Left kidney (tissue), 8 donors: ENCODE data around the gene MAEL. TPM values are rescaled to one million over a fixed set of nuclear protein-coding genes. Genes with fewer than 3 reads are reported as not detected.

Source experiments
- DNase-seq: peaks from one replicate; pipeline ENCODE4 v3.0.0-alpha.2; 2013
- long read RNA-seq, 8 donors: transcript quantifications; one replicate each; lab custom pipeline, GENCODE V29; 2026
- polyA plus RNA-seq: library from polyadenylated mRNA; unstranded; fragments of 120-200 nt; gene quantifications from one replicate; pipeline ENCODE4 v1.2.1, GENCODE V29; 2013; ENCODE audit not compliant: insufficient read length

Gene MAEL
- polyA plus RNA-seq = 2.5 TPM
- long read RNA-seq, donor 1 = 0 reads
- long read RNA-seq, donor 2, partial matches to known transcripts = 0 of 1 reads
- long read RNA-seq, donor 2, other reads (novel, unspliced or antisense) = 0 of 1 reads
- long read RNA-seq, donor 3 = 0 reads
- long read RNA-seq, donor 4 = 0 reads
- long read RNA-seq, donor 5 = 0 reads
- long read RNA-seq, donor 6 = 0 reads
- long read RNA-seq, donor 7 = 0 reads
- long read RNA-seq, donor 8 = 0 reads

DNA sequence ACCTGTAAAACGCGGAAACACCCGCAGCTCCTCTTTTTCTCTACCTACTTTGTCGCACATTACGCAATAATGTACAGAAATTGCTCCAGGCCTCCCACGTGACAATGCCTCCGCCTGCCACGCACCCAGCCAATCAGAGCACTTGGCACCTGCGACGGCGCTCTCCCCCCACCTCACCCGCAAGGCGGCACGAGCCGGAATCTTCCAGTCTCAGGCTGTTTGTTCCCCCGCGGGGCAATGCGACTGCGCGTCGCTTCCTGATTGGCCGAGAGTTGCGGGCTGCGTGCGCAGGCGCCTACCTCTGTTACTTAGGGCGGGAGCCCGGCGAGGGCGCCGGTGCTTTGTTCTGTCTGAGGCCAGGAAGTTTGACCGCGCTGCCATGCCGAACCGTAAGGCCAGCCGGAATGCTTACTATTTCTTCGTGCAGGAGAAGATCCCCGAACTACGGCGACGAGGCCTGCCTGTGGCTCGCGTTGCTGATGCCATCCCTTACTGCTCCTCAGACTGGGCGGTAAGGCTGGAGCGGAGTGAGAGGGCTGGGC lies at the start of gene MAEL:
MAEL (plus strand) TSS at position 307 of the 542 bp plus-strand sequence; CDS start at position 380, 73 bp downstream.
- DNase-seq = no peak

DNA sequence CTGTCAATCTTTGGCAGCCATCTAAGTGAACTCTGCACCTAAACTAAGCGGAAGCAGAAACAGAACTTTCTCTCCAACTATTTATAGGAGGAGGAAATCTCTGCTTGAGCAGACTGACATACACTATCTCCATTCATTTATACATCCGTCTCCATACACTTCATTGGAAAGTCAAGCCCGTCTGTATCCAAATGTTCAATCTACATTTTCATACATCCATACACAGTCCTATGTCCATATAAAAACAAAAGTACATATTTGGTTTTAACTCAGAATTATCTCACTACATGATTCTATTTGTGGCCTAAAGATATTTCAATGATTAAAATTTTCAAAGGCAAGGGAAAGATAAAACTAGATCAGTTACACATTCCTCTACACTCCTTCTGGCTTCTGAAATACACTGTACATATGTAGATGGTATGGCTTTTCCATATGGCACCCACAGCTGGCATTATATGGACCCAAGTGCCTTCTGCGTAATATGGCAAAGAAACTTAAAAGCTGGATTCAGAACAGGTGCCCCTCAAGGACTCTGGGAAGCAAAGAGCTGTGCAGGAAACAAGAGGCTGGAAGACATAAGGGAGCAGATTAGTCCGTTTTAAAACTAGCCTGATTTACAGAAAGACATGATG lies 49.2 kb upstream of the MAEL start:
- no peak for DNase-seq

DNA sequence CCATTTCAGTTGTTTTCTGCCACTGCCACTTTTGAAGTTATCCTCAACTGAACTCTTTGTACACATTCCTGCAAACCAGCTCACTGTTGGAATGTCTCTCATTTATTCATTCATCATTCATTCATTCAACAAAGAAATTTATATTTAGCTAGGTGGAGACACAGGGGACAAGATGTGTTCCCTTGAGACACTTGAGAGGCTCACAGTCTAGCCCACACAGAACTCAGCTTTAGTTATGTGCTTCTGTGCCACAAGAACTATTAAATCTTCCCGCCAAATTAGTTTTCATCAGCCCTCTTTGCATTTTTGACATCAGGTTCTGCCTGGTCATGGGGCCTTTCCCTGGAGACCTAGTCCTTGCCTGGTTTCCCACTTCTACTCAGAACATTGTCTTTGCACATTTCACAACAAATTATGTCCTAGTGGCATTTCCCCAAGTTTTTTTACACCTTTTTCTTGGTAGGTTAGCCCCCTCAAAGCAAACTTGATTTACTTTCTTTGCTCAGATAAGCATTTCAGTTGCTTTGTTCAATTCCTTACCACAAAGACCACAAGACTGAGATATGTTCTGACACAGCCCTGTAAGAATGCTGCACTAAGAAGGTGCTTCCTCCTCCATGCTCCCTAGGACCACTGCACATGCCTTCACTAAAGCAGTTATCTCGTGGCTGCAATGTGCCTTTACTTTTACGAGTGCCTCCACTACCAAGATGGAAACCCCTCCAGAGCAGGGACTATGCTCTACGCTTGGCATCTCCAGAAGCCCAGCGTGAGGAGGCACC lies 44.7 kb upstream of the MAEL start:
- DNase-seq = no peak

DNA sequence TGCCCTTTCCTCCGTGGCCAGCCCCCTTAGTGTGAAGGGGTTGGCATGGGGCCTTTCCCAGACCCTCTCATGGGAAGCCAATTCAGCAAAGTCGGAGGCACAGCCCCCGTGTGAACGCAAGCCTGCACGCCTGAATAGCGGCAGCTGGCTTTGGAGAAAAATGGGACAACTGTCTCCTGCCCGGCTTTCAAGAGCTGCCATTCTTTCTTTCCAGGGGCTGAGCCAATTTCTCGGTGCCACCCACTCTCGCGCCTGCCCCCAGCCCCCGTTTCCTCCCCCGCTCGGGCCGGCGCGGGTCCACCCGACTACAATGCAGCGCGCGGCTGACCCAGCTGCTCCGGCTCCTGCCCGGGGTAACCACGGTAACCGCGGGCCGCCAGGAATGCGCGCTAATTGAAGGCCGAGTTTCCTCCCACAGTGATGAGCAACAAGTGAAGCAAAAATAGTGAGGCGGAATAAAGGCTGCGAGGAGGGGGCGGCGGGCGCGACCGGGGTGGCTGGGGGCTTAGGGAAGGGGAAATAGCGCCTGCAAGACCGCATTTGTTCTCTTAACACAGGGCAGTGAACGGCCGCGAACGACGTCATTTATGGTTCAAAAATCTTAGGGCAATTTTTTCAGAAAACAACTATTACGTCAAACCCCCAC lies 41.6 kb upstream of the MAEL start:
- DNase-seq = peak; percentile 83

DNA sequence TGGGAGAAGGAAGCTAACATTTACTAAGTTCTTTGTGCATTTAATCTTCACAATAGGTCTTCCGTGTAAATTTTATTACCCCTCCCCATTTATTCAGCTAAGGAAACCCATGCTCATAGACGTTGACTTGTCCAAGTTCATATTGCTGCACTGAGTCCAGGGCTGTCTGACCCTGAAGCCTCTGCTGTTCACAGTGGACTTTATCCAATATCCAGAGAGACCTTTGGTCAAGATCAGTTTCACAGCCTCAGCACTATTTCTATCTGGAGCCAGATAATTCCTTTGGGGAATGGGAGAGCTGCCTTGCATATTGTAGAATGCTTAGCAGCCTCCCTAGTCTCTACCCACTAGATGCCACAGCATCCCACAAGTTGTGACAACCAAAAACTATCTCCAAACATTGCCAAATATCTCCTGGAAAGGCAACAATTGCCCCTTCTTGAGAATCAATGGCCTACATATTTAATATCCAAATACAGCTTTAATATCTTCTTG lies 40.2 kb upstream of the MAEL start:
- DNase-seq = no peak

DNA sequence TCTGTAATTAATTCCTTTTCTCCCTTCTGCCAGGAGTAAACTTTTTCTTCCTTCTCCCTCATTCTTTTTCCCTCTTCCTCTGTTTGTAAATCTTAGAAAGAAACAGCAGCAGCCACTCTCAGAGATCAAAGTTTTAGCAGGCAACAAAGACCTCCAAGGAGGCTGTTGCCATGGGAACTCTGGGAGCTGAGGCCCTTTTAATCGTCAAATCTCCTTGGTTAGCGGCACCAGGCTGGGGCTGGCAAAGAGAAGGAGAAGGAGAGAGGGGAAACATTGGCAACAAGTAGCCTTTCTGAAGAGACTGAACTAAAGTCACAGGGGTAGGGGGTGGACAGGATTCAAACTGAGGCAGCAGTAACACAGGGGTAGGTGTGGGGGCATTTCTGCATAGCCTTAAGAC lies 38.9 kb upstream of the MAEL start:
- DNase-seq = no peak

DNA sequence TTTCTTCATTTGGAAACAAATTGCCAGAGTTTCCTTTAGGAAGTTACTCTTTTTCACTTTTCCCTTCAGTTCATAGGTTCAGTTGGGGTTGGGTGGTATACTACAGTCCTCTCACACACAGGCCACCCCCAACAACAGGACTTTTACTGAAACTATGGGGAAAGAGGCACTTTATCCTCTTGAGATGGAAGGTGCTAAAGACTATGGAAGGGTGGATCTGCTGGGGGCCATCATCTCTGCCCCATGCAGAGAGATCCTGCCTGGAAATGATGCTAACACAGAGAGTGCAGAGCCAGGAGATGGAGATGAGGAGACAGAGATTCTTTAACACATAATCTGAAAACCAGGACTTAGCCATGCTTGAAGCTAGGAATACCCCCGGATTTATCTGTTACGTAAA lies 38.0 kb upstream of the MAEL start:
- no peak for DNase-seq

DNA sequence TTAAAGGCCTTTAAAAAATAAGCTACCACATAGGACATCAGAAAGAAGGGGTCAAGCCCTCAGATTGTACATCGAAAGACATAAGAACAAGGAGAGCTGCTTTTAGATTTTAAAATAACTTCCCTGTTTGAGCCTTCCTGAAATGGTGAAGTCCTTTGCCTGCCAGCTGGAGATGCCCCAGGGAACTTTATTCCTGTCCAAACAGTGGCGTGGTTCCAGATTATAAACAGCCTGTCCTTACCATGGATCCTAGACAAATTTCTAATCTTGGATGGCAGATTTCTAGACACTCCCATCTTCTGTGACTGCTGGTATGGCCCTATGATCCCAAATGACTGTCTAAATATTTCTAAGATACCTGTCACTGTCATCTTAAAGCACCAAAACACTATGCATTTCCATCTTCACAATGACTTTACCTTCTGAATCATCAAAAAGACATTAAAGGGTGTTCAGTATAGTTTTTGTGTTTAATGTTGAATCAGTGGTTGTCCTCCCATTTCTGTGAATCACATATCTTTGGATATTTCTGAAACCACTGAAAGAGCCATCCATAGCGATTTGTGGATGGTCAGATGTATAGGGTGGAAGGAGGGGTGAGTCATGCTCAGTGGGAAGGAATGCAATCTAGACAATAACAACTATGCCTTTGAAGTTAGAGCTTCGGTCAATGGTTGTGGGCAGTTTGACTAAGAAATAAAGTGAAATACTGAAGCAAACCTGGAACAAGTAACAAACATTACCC lies 36.9 kb upstream of the MAEL start:
- no peak for DNase-seq

DNA sequence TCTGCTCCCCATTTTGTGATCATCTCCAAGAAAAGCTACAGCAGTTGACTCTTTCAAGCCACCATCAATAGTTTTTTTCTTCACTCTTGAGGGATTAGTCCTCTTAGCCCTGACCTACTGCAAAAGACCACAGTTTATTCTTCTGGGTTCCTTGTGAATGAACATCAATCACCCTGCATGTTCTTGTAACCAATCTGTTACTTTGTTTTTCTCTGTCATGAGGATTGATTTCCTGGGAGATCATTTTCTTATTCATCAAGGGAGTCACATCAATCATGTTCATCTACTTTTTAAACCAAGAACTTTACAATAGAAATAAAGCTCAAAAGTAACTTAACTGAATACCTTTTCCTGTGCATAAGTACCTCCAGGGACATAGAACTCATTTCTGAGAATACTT lies 35.6 kb upstream of the MAEL start:
- DNase-seq = no peak

DNA sequence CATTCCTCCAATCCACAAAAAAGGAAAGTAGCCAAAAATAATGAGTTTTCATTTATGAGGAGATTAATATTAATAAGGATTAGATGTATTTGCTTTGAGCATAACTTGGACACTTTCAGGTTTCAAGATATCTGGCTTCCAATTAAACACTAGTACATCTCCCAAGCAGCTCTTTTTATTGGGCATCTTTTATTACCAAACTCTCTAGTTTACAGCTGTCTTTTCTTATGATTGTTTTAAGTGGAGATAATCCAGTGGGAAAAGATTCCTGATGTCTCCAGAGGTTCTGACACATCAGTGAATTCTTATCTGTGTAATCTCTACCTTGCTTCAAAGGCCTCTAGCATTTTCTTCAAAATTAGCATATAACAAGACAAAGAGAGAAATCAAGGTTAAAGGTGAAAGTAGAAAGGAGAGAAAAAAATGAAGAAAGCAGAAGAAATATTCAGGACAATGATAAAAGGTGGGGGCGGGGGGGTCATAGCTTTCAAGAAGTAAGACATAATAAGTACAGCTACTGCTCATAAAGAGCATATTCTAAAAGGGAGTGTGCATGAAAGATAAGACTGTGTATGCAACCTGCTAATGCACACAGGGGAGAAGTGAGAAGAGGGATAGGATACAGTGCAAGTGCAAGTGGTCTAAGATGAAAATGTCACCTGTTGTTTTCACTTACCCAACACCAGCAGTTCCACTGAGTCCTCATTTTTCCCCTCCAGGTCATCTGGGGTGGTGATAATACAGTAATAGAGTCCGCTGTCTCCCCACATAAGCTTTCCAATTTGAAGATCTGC lies 32.8 kb upstream of the MAEL start:
- DNase-seq = no peak

DNA sequence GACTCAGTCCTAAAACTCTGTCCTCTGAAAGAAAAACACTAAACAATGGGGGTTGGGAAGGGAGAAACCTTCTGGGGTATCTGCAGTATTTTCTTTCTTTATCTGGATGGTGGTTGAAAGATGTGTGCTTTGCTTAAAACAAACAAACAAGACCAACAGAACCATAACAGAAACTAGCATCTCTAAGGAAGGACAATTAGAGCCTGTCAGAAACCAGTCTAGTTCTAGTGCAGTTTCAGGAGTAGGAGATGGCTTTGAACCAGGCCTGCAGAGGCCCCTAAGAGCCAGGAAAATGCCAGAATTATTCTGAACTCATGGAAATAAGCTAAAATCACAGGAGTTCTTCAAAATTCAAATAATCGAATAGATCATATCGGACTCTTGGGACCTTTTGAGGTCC lies 32.2 kb upstream of the MAEL start:
- no peak for DNase-seq

DNA sequence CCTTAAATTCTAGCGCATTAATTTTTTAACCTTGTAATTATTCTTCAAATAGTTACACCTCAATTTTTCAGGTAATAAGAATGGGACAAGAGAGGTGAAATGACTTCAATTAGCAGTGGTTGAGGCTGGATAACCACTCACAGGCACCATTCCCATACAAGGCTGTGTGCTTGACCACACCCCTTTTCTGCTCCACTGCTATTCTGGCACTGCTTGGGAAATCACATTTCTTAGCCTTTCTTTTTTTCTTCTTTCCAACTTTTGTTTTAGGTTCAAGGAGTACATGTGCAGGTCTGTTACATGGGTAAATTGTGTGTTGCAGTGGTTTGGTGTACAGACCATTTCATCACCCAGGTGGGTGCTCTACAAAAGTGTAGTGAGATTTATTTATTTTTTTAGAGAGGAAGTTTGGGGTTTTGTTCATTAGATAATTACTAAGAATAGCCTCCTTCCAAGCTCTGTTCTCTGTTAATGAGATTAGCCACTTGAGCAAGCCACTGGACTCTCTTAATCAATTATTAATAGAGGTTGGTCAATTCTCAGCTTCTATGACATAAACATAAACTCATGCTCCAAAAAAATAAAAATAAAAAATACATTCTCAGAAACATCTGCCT lies 28.1 kb upstream of the MAEL start:
- DNase-seq = peak; percentile 20

DNA sequence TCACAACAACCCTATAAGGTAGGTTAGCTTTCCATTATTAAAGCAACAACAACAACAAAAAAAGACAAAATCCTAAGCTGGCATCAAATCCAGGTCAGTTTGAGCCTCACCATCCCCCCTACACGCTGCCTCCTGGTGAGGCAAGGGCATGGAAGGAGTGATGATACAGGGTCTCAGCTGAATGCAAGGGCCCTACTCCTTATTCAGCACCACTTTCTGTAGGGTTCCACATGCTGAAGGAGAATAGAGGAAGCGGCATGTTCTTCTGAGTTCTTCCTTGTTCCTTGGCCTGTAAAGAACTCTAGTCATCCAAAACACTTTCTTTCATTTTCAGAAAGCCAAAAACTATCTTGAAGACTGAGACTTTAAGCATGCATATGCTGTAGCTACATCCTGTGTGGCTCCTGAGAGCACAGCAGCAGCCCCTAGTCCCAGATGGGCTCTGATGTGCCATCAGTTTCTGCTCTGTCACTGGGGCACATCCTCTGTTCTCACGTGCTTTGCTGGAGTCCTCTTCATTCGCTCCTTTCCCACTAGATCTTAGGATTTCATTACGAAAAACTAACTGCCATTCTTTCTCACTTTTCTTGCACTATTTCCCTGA lies 19.9 kb upstream of the MAEL start:
- no peak for DNase-seq

DNA sequence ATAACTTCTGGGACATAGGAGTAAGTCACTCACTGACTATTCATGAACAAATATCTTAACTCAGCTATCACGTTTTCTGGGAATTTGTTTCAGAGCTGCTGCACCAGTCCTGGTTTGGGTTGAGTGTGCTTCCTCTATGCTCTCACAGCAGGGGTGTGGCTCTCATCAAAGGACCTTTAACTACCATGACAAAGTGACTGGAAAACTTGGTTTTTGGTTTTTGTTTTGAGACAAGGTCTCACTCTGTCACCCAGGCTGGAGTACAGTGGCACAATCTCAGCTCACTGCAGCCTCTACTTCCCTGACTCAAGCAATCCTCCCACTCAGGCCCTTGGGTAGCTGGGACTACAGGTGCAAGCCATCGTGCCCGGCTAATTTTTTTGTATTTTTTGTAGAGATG lies 17.8 kb upstream of the MAEL start:
- no peak for DNase-seq

DNA sequence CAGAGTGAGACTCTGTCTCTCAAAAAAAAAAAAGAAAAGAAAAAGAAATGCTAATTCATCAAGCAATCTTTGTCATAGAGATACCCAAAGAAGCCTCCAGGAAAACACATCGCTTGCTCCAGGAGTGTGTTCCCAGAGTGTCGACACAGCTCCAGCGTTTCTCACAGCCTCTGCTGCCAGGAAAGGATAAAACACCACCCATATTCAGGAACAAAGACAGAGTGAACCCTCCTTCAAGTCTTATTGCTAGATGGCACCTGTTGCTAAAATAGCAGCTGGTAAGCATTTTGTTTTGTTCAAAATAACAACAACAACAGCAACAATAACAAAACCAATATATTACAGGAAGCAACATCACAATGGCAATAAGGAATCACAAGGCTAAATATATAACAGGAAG lies 16.9 kb upstream of the MAEL start:
- no peak for DNase-seq

DNA sequence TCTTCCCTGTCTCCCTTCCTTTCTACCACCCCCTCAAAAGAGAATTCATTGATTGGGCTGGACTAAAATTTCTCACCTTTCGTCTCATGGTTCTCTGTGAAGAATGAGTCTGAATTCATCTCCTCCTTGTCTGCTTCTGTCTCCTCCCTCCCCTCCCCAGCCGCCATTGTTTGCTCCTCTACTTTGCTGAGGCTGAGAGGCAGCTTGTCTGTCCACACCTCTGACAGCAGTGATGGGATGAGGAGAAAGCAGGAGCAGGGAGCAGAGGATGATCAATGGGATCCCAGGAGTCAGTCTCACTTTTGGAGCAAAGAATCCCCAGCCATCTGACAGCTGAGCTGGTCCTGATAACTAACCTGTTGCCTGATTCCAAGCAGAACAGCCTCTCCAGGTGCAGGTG lies 16.3 kb upstream of the MAEL start:
- no peak for DNase-seq

DNA sequence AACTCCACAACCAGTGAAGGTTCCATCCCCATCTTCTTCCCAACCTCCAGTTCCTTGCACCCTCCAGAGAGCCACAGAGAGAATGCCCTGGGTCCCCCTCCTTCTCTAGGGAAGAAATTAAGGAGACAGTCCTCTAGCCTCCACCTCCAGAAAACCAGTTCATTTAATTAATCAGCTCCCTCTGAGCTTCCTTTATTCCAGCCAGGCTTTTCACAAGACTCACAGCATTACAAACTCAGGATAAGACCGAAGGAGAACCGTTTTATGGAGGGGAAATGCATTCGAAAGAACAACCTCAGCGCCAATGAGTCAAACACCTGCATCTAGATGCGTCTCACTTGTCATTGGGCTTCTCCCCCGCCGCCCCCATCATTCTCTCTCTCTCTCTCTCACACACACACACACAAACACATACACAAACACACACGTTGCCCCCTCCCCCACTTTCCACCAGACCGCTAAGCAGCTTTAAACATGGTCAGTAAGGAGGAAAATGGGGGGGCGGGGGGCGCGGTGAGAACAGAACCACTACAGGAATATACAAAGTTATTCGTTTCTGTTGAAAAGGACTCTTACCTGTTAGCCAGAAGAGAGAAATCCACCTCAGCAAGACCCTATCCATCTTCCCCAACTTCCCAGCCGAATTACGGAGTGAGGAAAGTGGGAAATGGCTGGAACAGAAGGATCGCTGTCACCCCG lies 14.3 kb upstream of the MAEL start:
- peak; percentile 17 for DNase-seq

DNA sequence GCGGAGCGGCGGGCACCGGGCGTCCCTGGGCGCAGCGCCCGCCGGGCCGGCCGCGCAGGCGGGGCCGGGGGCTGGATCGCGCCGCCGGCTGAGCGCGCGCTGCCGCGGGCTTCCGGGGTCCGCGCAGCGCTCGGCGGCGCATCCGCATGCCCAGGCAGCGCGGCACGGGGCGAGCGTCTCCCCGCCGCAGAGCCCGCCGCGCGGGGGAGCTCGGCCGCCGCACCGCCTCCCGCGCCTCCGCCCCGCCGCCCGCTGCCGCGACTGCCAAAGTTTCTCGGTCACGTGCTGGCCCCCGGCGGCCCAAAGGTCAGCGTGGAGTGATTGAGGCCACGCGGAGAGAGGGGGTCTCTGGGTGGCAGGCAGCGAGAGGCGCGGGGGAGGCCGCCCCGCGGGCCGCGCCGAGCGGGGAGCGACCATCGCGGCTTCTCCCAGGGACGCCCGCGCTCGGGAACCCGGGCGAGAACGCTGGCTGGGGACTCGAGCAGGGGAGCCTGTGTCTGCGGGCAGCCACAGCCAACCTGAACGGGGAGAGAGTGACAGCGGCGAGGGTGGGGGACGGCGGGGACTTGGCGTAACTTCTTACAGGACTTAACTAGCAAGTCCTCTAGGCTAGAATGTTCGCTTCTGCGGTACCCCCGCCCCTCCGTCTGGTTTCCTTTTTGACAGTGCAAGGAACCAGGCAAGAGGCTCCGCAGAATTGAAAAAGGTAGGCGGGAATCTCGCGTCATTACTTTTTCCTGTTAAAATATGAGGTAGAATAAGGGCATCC lies 13.5 kb upstream of the MAEL start, which contains the start of gene ILDR2:
ILDR2 (minus strand) TSS at position 180 of the 769 bp plus-strand sequence. CDS start 272 bp downstream, outside the sequence.
- peak; percentile 41 for DNase-seq
